Measurements from ENCODE around the gene GBX1. TPM values are rescaled to one million over a fixed set of nuclear protein-coding genes. Genes with fewer than 3 reads are reported as not detected.

GBX1 gene
- total RNA-seq, 2 experiments from 2014 or later, result not detected

DNA sequence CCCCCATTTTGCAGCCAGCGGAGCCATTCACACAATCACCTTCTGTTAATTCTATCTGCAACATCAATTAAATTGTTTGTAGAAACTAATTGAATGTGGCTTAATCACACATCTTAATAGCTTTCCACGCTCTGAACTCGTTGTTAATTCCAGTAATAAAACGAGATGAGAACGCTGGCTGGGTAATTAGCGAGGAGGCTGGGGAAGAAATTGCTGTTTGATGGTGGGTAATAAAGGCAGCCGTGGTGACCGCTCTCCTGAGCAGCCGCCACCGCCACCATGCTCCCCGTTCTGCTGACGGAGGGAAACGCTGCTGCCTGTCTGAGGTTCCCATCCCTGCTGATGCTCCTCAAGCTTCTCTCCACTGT, 36.3 kb downstream of the GBX1 start:
- Histone ChIP-seq H3K79me2 (ENCODE audit: insufficient read depth, low read depth, low read length) (no peaks in the 10 kb centered on the region), H3K27ac (ENCODE audit: low read depth, low read length, poor library complexity, severe bottlenecking) (no peak overlapping the region), H3K36me3 (ENCODE audit: insufficient read depth, low read length) (no peaks in the 10 kb centered on the region), H2AFZ (ENCODE audit: low read length) (no peak overlapping the region), H3K4me1 (ENCODE audit: insufficient read depth, low read length, poor library complexity, severe bottlenecking) (no peaks in the 10 kb centered on the region), H4K20me1 (ENCODE audit: insufficient read depth, low read length) (no peaks in the 10 kb centered on the region), H3K4me2 (ENCODE audit: low read length) (no peak overlapping the region), H3K9me2 (ENCODE audit: insufficient read depth, low read length) (no peaks in the 10 kb centered on the region), H3K4me3 (ENCODE audit: low read depth, low read length, poor library complexity, severe bottlenecking) (no peak overlapping the region), H3K9me3 (ENCODE audit: low read length) (no peaks in the 10 kb centered on the region)
- intact Hi-C loops (cut with micrococcal nuclease; ENCODE audit: unreplicated experiment), result no loop called here
- DNase-seq (ENCODE audit: low spot score), result no peak
- POLR2A ChIA-PET, result no interaction called here
- no TSS peak for BruUV-seq (replicated peaks)
- CTCF ChIA-PET (ENCODE audit: unreplicated experiment), result no interaction called here
- TF ChIP-seq EZH2phosphoT487 (IDR thresholded peaks at IDR 0.05; ENCODE audit: borderline replicate concordance, low read depth, low read length), result no peak
- TF ChIP-seq, protein P1, sequence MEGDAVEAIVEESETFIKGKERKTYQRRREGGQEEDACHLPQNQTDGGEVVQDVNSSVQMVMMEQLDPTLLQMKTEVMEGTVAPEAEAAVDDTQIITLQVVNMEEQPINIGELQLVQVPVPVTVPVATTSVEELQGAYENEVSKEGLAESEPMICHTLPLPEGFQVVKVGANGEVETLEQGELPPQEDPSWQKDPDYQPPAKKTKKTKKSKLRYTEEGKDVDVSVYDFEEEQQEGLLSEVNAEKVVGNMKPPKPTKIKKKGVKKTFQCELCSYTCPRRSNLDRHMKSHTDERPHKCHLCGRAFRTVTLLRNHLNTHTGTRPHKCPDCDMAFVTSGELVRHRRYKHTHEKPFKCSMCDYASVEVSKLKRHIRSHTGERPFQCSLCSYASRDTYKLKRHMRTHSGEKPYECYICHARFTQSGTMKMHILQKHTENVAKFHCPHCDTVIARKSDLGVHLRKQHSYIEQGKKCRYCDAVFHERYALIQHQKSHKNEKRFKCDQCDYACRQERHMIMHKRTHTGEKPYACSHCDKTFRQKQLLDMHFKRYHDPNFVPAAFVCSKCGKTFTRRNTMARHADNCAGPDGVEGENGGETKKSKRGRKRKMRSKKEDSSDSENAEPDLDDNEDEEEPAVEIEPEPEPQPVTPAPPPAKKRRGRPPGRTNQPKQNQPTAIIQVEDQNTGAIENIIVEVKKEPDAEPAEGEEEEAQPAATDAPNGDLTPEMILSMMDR (conservative IDR thresholded peaks at IDR 0.05; ENCODE audit: low read length), result no peak

DNA sequence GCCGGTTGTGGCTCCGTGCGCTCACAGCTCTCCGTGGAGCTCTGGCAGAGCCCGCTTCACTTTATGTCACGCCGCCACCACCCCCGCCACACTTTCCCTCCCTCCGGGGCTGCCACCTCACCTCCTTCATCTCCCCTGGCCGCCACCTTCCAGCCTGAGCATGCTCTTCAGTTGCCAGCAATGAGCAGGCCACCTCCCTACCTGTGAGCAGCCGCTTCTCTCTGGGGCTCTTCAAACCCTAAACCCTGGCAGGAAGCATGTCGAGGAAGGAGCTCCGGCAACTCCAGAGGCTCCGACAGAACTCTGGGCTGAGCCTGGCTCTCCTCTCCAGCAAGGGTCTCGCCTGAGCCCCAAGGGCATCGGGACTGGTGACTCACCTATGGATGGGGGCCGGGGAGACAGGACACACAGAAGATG, 36.7 kb downstream of the GBX1 start:
- Histone ChIP-seq H4K20me1 (ENCODE audit: insufficient read depth, low read length) (no peaks in the 10 kb centered on the region), H3K4me3 (ENCODE audit: low read depth, low read length, poor library complexity, severe bottlenecking) (no peak overlapping the region), H3K9me2 (ENCODE audit: insufficient read depth, low read length) (no peaks in the 10 kb centered on the region), H3K36me3 (ENCODE audit: insufficient read depth, low read length) (no peaks in the 10 kb centered on the region), H3K79me2 (ENCODE audit: insufficient read depth, low read depth, low read length) (no peaks in the 10 kb centered on the region), H3K9me3 (ENCODE audit: low read length) (no peaks in the 10 kb centered on the region), H3K4me1 (ENCODE audit: insufficient read depth, low read length, poor library complexity, severe bottlenecking) (no peaks in the 10 kb centered on the region), H2AFZ (ENCODE audit: low read length) (no peak overlapping the region), H3K27ac (ENCODE audit: low read depth, low read length, poor library complexity, severe bottlenecking) (no peak overlapping the region), H3K4me2 (ENCODE audit: low read length) (no peak overlapping the region)
- intact Hi-C loops (cut with micrococcal nuclease; ENCODE audit: unreplicated experiment), result no loop called here
- ChIA-PET CTCF (ENCODE audit: unreplicated experiment) (no interaction called here), POLR2A (no interaction called here)
- BruUV-seq (replicated peaks), result no TSS peak
- TF ChIP-seq, protein P1 (conservative IDR thresholded peaks at IDR 0.05; ENCODE audit: low read length), result no peak
- no peak for TF ChIP-seq EZH2phosphoT487 (IDR thresholded peaks at IDR 0.05; ENCODE audit: borderline replicate concordance, low read depth, low read length)
- no peak for DNase-seq (ENCODE audit: low spot score)

DNA sequence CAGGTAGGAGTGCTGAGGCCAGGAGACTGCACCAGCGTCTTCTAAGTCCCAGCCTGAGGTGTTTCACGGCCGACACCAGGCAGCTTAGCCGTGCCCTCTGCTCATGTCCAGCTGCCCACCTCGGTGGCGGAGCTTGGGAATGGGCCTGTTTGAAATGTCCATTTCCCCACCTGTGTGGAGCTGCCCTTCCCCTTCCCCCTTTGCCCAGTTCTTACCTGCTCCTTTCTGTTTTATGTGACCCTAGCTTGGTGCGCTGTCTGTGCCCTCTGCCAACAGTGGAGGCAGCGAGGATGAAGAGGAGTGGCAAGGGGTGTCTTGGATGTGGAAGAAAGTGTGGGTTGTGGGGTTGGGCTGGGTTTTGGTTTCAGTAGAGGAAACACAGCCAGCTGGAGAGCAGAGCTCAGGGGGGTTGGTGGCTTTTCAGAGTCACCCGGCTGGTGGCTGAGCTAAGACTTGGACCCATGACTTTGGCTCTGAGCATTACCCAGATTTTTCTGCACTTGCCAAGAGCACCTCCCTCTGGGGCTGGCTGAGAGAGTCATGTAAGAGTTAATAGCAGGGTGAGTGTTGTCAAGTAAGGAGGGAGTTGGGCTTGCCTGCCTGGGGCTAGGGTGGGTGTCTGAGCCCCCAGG, 37.4 kb downstream of the GBX1 start:
- TF ChIP-seq, protein P1 (conservative IDR thresholded peaks at IDR 0.05; ENCODE audit: low read length), result no peak
- TF ChIP-seq EZH2phosphoT487 (IDR thresholded peaks at IDR 0.05; ENCODE audit: borderline replicate concordance, low read depth, low read length), result no peak
- Histone ChIP-seq H3K79me2 (ENCODE audit: insufficient read depth, low read depth, low read length) (no peaks in the 10 kb centered on the region), H3K36me3 (ENCODE audit: insufficient read depth, low read length) (no peaks in the 10 kb centered on the region), H3K9me3 (ENCODE audit: low read length) (no peaks in the 10 kb centered on the region), H3K4me2 (ENCODE audit: low read length) (no peak overlapping the region), H3K27ac (ENCODE audit: low read depth, low read length, poor library complexity, severe bottlenecking) (no peak overlapping the region), H2AFZ (ENCODE audit: low read length) (no peak overlapping the region), H3K9me2 (ENCODE audit: insufficient read depth, low read length) (no peaks in the 10 kb centered on the region), H4K20me1 (ENCODE audit: insufficient read depth, low read length) (no peaks in the 10 kb centered on the region), H3K4me1 (ENCODE audit: insufficient read depth, low read length, poor library complexity, severe bottlenecking) (no peaks in the 10 kb centered on the region), H3K4me3 (ENCODE audit: low read depth, low read length, poor library complexity, severe bottlenecking) (no peak overlapping the region)
- no peak for DNase-seq (ENCODE audit: low spot score)
- CTCF ChIA-PET (ENCODE audit: unreplicated experiment), result no interaction called here
- intact Hi-C loops (cut with micrococcal nuclease; ENCODE audit: unreplicated experiment), result no loop called here
- no TSS peak for BruUV-seq (replicated peaks)
- POLR2A ChIA-PET, result no interaction called here

All from OCI-LY7 (cell line).